Vagina (tissue), 2 donors: ENCODE results near the gene FBXO17. TPM values are rescaled to one million over a fixed set of nuclear protein-coding genes. Genes with fewer than 3 reads are reported as not detected.

Experiments used
- DNase-seq, 2 donors: peaks; one replicate each; pipeline ENCODE4 v3.0.0-alpha.2; 2017; ENCODE audit errors: extremely low spot score in 2 of 2
- H3K27ac ChIP-seq: fragments of 200-600 bp; sonication (generic); one replicate; pipeline ENCODE4 v1.5.1; 2019
- H3K27me3 ChIP-seq: fragments of 200-600 bp; sonication (generic); one replicate; pipeline ENCODE4 v1.5.1; 2019
- H3K36me3 ChIP-seq, 2 donors: fragments of 200-600 bp; sonication (generic); one replicate each; pipeline ENCODE4 v1.5.1; 2017 to 2019
- H3K4me1 ChIP-seq: fragments of 200-600 bp; sonication (generic); one replicate; pipeline ENCODE4 v1.5.1; 2019
- H3K4me3 ChIP-seq, 2 donors: fragments of 200-600 bp; sonication (generic); 1 replicate in 1 of 2; 2 replicates in 1 of 2; pipeline ENCODE4 v1.5.1; 2016 to 2019
- H3K9me3 ChIP-seq: fragments of 200-600 bp; sonication (generic); one replicate; pipeline ENCODE4 v1.5.1; 2019
- CTCF ChIP-seq, 3 experiments: fragments of 450-650 bp in 2 of 3; fragments of 200-600 bp in 1 of 3; sonication (generic) in 1 of 3; IDR thresholded peaks; one replicate each; pipeline ENCODE4 v1.5.1; 2017 to 2019; ENCODE audit warnings: antibody characterized with exemption in 3 of 3, mild to moderate bottlenecking in 2 of 3, moderate library complexity in 2 of 3
- POLR2A ChIP-seq, 2 donors: fragments of 450-650 bp; IDR thresholded peaks; one replicate each; pipeline ENCODE4 v1.6.1; 2017; ENCODE audit warnings: antibody characterized with exemption in 2 of 2, mild to moderate bottlenecking in 2 of 2, moderate library complexity in 2 of 2
- POLR2AphosphoS5 ChIP-seq, 2 donors: sonication (generic); formaldehyde crosslinking; IDR thresholded peaks; one replicate each; pipeline ENCODE4 v1.9.0; 2017; ENCODE audit warnings: antibody characterized with exemption in 2 of 2, mild to moderate bottlenecking in 2 of 2, low read depth in 1 of 2; ENCODE audit not compliant: insufficient read depth in 1 of 2
- intact Hi-C: fragments of 100-400 bp; cut with DNase I; formaldehyde crosslinking; loops from one replicate; pipeline ENCODE4 v1.15.1; 2023
- total RNA-seq: library from RNA; depleted of rRNA; stranded (reverse); fragments of >200 nt; gene quantifications from one replicate; pipeline ENCODE4 v1.2.3, GENCODE V29; 2016

FBXO17 gene
- total RNA-seq, 1 donor from 2014 or later: 44.0 TPM

DNA sequence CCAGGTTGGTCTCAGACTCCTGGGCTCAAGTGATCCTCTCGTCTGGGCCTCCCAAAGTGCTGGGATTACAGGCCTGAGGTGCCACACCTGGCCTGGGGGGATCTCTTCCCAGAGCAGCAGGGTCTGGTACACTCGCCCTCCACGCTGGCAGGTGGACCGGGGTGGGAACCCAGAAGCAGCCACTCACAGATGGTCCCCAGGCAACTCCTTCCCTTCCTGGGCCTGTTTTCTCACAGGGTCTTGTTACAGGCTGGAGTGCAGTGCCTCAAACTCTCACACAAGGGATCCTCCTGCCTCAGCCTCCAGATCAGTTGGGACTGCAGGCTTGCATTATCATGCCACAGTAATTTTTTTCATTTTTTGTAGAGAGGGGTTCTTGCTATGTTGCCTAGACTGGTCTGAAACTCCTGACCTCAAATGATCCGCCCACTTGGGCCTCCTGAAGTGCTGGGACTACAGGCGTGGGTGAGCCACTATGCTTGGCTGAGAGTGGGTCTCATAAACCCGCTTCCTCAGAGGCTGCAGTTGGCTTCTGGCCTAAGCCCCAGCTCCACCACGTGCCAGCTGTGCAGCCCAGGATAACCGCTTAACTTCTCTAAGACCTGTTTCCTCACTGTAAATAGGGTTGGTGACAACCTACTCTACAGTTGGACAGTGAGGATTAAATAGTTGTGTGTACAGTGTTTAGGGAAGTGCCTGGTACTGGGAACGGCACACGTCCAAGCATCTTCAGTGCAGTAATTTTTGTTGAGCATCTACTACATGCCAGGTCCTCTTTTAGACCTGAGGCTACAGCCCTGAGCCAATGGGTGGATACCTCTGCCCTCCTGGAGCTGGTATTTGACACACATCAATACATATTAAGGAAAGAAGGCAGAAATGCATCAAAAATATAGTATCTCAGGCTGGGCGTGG lies 62.7 kb downstream of the FBXO17 start:
- no peak for DNase-seq
- Histone ChIP-seq H3K36me3 (peaks cover 0 to under 1% of the 10 kb centered on the region in 2 donors), H3K9me3 (no peaks in the 10 kb centered on the region), H3K27ac (no peak overlapping the region), H3K4me3 (no peak overlapping the region), H3K4me1 (no peaks in the 10 kb centered on the region), H3K27me3 (no peaks in the 10 kb centered on the region)
- intact Hi-C loops: no loop called here
- TF ChIP-seq CTCF (IDR thresholded peaks at IDR 0.05): no peak
- no peak for TF ChIP-seq POLR2A (IDR thresholded peaks at IDR 0.05)
- no peak for TF ChIP-seq POLR2AphosphoS5 (IDR thresholded peaks at IDR 0.05; ENCODE audit: insufficient read depth in 1 of 2, low read depth in 1 of 2)

- Histone ChIP-seq H3K36me3 (peaks cover 0 to 11% of the 10 kb centered on the region in 2 donors), H3K9me3 (no peaks in the 10 kb centered on the region), H3K4me3 (no peak overlapping the region), H3K4me1 (no peaks in the 10 kb centered on the region), H3K27ac (no peak overlapping the region), H3K27me3 (no peaks in the 10 kb centered on the region)
- intact Hi-C loops: no loop called here
- no peak for TF ChIP-seq CTCF (IDR thresholded peaks at IDR 0.05)
- no peak for TF ChIP-seq POLR2AphosphoS5 (IDR thresholded peaks at IDR 0.05; ENCODE audit: insufficient read depth in 1 of 2, low read depth in 1 of 2)
- no peak for TF ChIP-seq POLR2A (IDR thresholded peaks at IDR 0.05)
- no peak for DNase-seq
Measured at GRCh38 chr19:38911388-38912001, 64.0 kb downstream of the FBXO17 start.

DNA sequence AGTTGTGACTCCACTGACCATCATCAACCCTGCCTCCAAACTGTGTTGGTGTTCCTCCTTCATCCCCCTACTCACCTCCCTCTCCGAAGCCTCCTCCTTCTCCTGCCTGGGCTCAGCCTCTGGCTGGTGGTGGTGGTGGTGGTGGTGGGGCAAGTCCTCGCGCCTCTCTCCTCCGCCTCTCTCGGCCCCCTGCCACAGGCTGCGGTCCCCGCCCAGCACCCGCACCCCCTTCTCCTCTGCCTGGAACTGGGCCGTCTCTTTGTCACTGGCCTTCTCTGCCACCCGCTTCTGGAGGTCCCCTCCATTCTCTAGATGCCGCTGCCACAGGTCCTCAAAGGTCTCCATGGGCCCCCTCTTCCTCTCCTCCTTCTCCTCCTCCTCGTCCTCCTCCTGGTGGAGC lies 65.1 kb downstream of the FBXO17 start:
- intact Hi-C loops: no loop called here
- Histone ChIP-seq H3K4me1 (no peaks in the 10 kb centered on the region), H3K9me3 (no peaks in the 10 kb centered on the region), H3K4me3 (no peak overlapping the region), H3K27me3 (no peaks in the 10 kb centered on the region), H3K36me3 (peaks cover 0 to 15% of the 10 kb centered on the region in 2 donors), H3K27ac (no peak overlapping the region)
- DNase-seq: no peak
- no peak for TF ChIP-seq POLR2AphosphoS5 (IDR thresholded peaks at IDR 0.05; ENCODE audit: insufficient read depth in 1 of 2, low read depth in 1 of 2)
- no peak for TF ChIP-seq CTCF (IDR thresholded peaks at IDR 0.05)
- no peak for TF ChIP-seq POLR2A (IDR thresholded peaks at IDR 0.05)

GRCh38 chr19:38908911-38909310 lies 66.6 kb downstream of the FBXO17 start:
- Histone ChIP-seq H3K27ac (no peak overlapping the region), H3K27me3 (no peaks in the 10 kb centered on the region), H3K36me3 (peaks cover 0 to 22% of the 10 kb centered on the region in 2 donors), H3K4me1 (no peaks in the 10 kb centered on the region), H3K4me3 (no peak overlapping the region), H3K9me3 (no peaks in the 10 kb centered on the region)
- no peak for DNase-seq
- intact Hi-C loops: no loop called here
- no peak for TF ChIP-seq CTCF (IDR thresholded peaks at IDR 0.05)
- TF ChIP-seq POLR2AphosphoS5 (IDR thresholded peaks at IDR 0.05; ENCODE audit: insufficient read depth in 1 of 2, low read depth in 1 of 2): no peak
- TF ChIP-seq POLR2A (IDR thresholded peaks at IDR 0.05): no peak

- H3K4me3 ChIP-seq: no peak overlapping the region
- H3K9me3 ChIP-seq: no peaks in the 10 kb centered on the region
- DNase-seq: no peak
- H3K27ac ChIP-seq: no peak overlapping the region
- intact Hi-C loops: no loop called here
- H3K36me3 ChIP-seq: peaks cover 0 to 22% of the 10 kb centered on the region in 2 donors
- H3K27me3 ChIP-seq: no peaks in the 10 kb centered on the region
- no peaks in the 10 kb centered on the region for H3K4me1 ChIP-seq
- TF ChIP-seq CTCF (IDR thresholded peaks at IDR 0.05): no peak
Measured at GRCh38 chr19:38907670-38908069, 67.9 kb downstream of the FBXO17 start.
